ENCODE measurements around the gene WRAP73.

WRAP73 gene

GRCh38 chr1:3664700-3665375, 14.9 kb upstream of the WRAP73 start:
- no peak for DNase-seq

- DNase-seq: no peak
Measured at GRCh38 chr1:3663999-3664699, 14.2 kb upstream of the WRAP73 start.

- no peak for DNase-seq
Measured at GRCh38 chr1:3662080-3662671, 12.3 kb upstream of the WRAP73 start.

- no peak for DNase-seq
Measured at GRCh38 chr1:3661631-3662030, 11.7 kb upstream of the WRAP73 start.

GRCh38 chr1:3660704-3661103, 10.8 kb upstream of the WRAP73 start:
- DNase-seq: no peak

GRCh38 chr1:3659093-3659492, 9.2 kb upstream of the WRAP73 start:
- DNase-seq: no peak

- no peak for DNase-seq
Measured at GRCh38 chr1:3658231-3658615, 8.3 kb upstream of the WRAP73 start.

- no peak for DNase-seq
Measured at GRCh38 chr1:3657578-3658230, 7.8 kb upstream of the WRAP73 start.

GRCh38 chr1:3657096-3657475, 7.2 kb upstream of the WRAP73 start:
- DNase-seq: no peak

- DNase-seq: no peak
Measured at GRCh38 chr1:3656450-3657095, 6.7 kb upstream of the WRAP73 start.

GRCh38 chr1:3654549-3655281, 4.8 kb upstream of the WRAP73 start:
- DNase-seq: no peak

GRCh38 chr1:3653286-3653618, 3.3 kb upstream of the WRAP73 start:
- DNase-seq: no peak

- peak in 1 of 2 experiments; percentile 18 for DNase-seq
Measured at GRCh38 chr1:3652548-3653285, 2.8 kb upstream of the WRAP73 start.

GRCh38 chr1:3651930-3652547, 2.1 kb upstream of the WRAP73 start, which contains the start of gene TP73:
TSS of gene TP73 (plus strand) at chr1:3652516. CDS start at chr1:3682366, 29,850 bp downstream.
- no peak for DNase-seq

GRCh38 chr1:3651026-3651929, 1.4 kb upstream of the WRAP73 start:
- DNase-seq: peak in 1 of 2 experiments; percentile 6

GRCh38 chr1:3650248-3651025, 534 bp upstream of the WRAP73 start:
- DNase-seq: no peak

GRCh38 chr1:3646596-3646995, 3.3 kb downstream of the WRAP73 start:
- DNase-seq: no peak

GRCh38 chr1:3645666-3646355, 4.1 kb downstream of the WRAP73 start:
- DNase-seq: no peak

- DNase-seq: no peak
Measured at GRCh38 chr1:3645247-3645646, 4.7 kb downstream of the WRAP73 start.
